Sigmoid colon (tissue), 7 donors: ENCODE measurements around the gene TMEM120B. TPM values are rescaled to one million over a fixed set of nuclear protein-coding genes. Genes with fewer than 3 reads are reported as not detected.

ENCODE experiments used
- DNase-seq: peaks from one replicate; pipeline ENCODE4 v3.0.0-alpha.2; 2019
- H3K27ac ChIP-seq, 4 donors: fragments of 200-600 bp; sonication (generic); one replicate each; pipeline ENCODE4 v1.5.1; 2016 to 2019; ENCODE audit warnings: mild to moderate bottlenecking in 1 of 4
- H3K27me3 ChIP-seq, 3 donors: fragments of 200-600 bp; sonication (generic); one replicate each; pipeline ENCODE4 v1.5.1; 2019; ENCODE audit warnings: mild to moderate bottlenecking in 1 of 3
- H3K36me3 ChIP-seq, 4 donors: fragments of 200-600 bp; sonication (generic); one replicate each; pipeline ENCODE4 v1.5.1; 2016 to 2019
- H3K4me1 ChIP-seq, 4 donors: fragments of 200-600 bp; sonication (generic); one replicate each; pipeline ENCODE4 v1.5.1; 2017 to 2019
- H3K4me3 ChIP-seq, 4 donors: fragments of 200-600 bp; sonication (generic); one replicate each; pipeline ENCODE4 v1.5.1; 2017 to 2019; ENCODE audit warnings: mild to moderate bottlenecking in 2 of 4, moderate library complexity in 1 of 4
- H3K9me3 ChIP-seq, 4 donors: fragments of 200-600 bp in 3 of 4; sonication (generic) in 3 of 4; one replicate each; pipeline versions ENCODE4 v1.5.1 to v1.6.1; 2013 to 2019
- CTCF ChIP-seq, 4 experiments: fragments of 450-650 bp in 3 of 4; fragments of 200-600 bp in 1 of 4; IDR thresholded peaks; one replicate each; pipeline ENCODE4 v1.5.1; 2016 to 2019; ENCODE audit warnings: antibody characterized with exemption in 4 of 4, mild to moderate bottlenecking in 3 of 4, moderate library complexity in 2 of 4
- EP300 ChIP-seq, 4 donors: sonication (generic); formaldehyde crosslinking; IDR thresholded peaks; one replicate each; pipeline ENCODE4 v1.6.1; 2017; ENCODE audit warnings: antibody characterized with exemption in 4 of 4
- POLR2A ChIP-seq, 2 donors: fragments of 450-650 bp; IDR thresholded peaks; one replicate each; pipeline ENCODE4 v1.6.1; 2016; ENCODE audit warnings: antibody characterized with exemption in 2 of 2, mild to moderate bottlenecking in 2 of 2, moderate library complexity in 2 of 2
- POLR2AphosphoS5 ChIP-seq, 4 donors: sonication (generic); formaldehyde crosslinking; IDR thresholded peaks; one replicate each; pipeline ENCODE4 v1.6.1; 2017; ENCODE audit warnings: antibody characterized with exemption in 4 of 4
- WGBS, 2 donors: extraction: QIAGEN DNeasy Blood & Tissue Kit; methylation state at CpG; one replicate each; pipeline ENCODE4 v1.1.7; 2013; 5-methylcytosine and 5-hydroxymethylcytosine counted together
- intact Hi-C: fragments of 100-400 bp; cut with DNase I; formaldehyde crosslinking; loops from one replicate; pipeline ENCODE4 v1.15.1; 2023
- polyA plus RNA-seq, 3 donors: library from polyadenylated mRNA; stranded (reverse); fragments of 200-250 nt; gene quantifications; one replicate each; pipeline ENCODE4 v1.2.3, GENCODE V29; 2013
- total RNA-seq, 4 donors: library from RNA; depleted of rRNA; stranded (reverse); fragments of >200 nt; gene quantifications; one replicate each; pipeline ENCODE4 v1.1.0, GENCODE V29; 2016
- donor health status: healthy with polysubstance abuse.
- donor health status: Bipolar disorder and iron deficiency.
- donor health status: healthy.

TMEM120B gene
- total and polyA plus RNA-seq, 7 donors = 1.2 to 8.9 (median 3.7) TPM

- Histone ChIP-seq H3K4me3 (peak overlapping the region; percentile 43 to 75 (median 59)), H3K27ac (peak overlapping the region; percentile 79 to 85 (median 82)), H3K27me3 (no peaks in the 10 kb centered on the region), H3K36me3 (peaks cover 47 to 66% (median 57%) of the 10 kb centered on the region in 4 donors), H3K9me3 (no peaks in the 10 kb centered on the region), H3K4me1 (peaks cover 0 to 50% (median 41%) of the 10 kb centered on the region in 4 donors)
- TF ChIP-seq POLR2AphosphoS5 (IDR thresholded peaks at IDR 0.05) (peak in 2 of 4 donors; percentile 11 to 17), CTCF (IDR thresholded peaks at IDR 0.05) (peak in 2 of 4 experiments; percentile 2 to 21), POLR2A (IDR thresholded peaks at IDR 0.05) (no peak), EP300 (IDR thresholded peaks at IDR 0.05) (no peak)
- 5 to 23% methylated on average over 26 of the region's 26 CpGs for WGBS, 2 donors
- peak; percentile 89 for DNase-seq
- intact Hi-C loops = loop anchor here (1.0 to 5.0 kb wide), 3 partner anchors 17 to 115 kb away; no protein-coding TSS in a partner anchor
Observed at GRCh38 chr12:121812320-121812871, 99.8 kb downstream of the TMEM120B start.

GRCh38 chr12:121812921-121813896 is 100.7 kb downstream of the TMEM120B start:
- Histone ChIP-seq H3K27ac (peak overlapping the region in 3 of 4 donors; percentile 79 to 85 (median 83)), H3K9me3 (no peaks in the 10 kb centered on the region), H3K36me3 (peaks cover 55 to 68% (median 63%) of the 10 kb centered on the region in 4 donors), H3K4me1 (peaks cover 0 to 42% (median 35%) of the 10 kb centered on the region in 4 donors), H3K27me3 (no peaks in the 10 kb centered on the region), H3K4me3 (peak overlapping the region; percentile 43 to 75 (median 59))
- TF ChIP-seq CTCF (IDR thresholded peaks at IDR 0.05) (no peak), POLR2A (IDR thresholded peaks at IDR 0.05) (no peak), EP300 (IDR thresholded peaks at IDR 0.05) (no peak), POLR2AphosphoS5 (IDR thresholded peaks at IDR 0.05) (no peak)
- 21 to 55% methylated on average over 25 of the region's 25 CpGs for WGBS, 2 donors
- intact Hi-C loops = loop anchor here (1.0 to 5.0 kb wide), 3 partner anchors 18 to 116 kb away; no protein-coding TSS in a partner anchor
- peak; percentile 67 for DNase-seq

- Histone ChIP-seq H3K27ac (no peak overlapping the region), H3K4me3 (no peak overlapping the region), H3K36me3 (peaks cover 53 to 68% (median 62%) of the 10 kb centered on the region in 4 donors), H3K4me1 (peaks cover 0 to 42% (median 35%) of the 10 kb centered on the region in 4 donors), H3K27me3 (no peaks in the 10 kb centered on the region), H3K9me3 (no peaks in the 10 kb centered on the region)
- WGBS, 2 donors = 94 to 95% methylated on average over 14 of the region's 14 CpGs
- intact Hi-C loops = loop anchor here (2.0 to 5.0 kb wide), 2 partner anchors 25 to 117 kb away; no protein-coding TSS in a partner anchor
- DNase-seq = no peak
- TF ChIP-seq POLR2A (IDR thresholded peaks at IDR 0.05) (no peak), EP300 (IDR thresholded peaks at IDR 0.05) (no peak), CTCF (IDR thresholded peaks at IDR 0.05) (no peak), POLR2AphosphoS5 (IDR thresholded peaks at IDR 0.05) (no peak)
Observed at GRCh38 chr12:121813951-121814350, 101.4 kb downstream of the TMEM120B start.

GRCh38 chr12:121814429-121815119 is 102.0 kb downstream of the TMEM120B start:
- no peak overlapping the region for H3K27ac ChIP-seq

More at GRCh38 chr12:121814429-121815119, 102.0 kb downstream of the TMEM120B start:
- no peak for TF ChIP-seq CTCF (IDR thresholded peaks at IDR 0.05)
- WGBS, 2 donors = 94 to 95% methylated on average over 31 of the region's 31 CpGs
- H3K27me3 ChIP-seq = no peaks in the 10 kb centered on the region
- no peaks in the 10 kb centered on the region for H3K9me3 ChIP-seq
- intact Hi-C loops = loop anchor here (5.0 kb wide), 1 partner anchor 117 kb away; no protein-coding TSS in a partner anchor
- peaks cover 0 to 42% (median 35%) of the 10 kb centered on the region in 4 donors for H3K4me1 ChIP-seq
- DNase-seq = peak; percentile 65
- H3K36me3 ChIP-seq = peaks cover 54 to 68% (median 63%) of the 10 kb centered on the region in 4 donors
- H3K4me3 ChIP-seq = no peak overlapping the region
